Measurements from ENCODE around the gene CAMKK2.

DNA sequence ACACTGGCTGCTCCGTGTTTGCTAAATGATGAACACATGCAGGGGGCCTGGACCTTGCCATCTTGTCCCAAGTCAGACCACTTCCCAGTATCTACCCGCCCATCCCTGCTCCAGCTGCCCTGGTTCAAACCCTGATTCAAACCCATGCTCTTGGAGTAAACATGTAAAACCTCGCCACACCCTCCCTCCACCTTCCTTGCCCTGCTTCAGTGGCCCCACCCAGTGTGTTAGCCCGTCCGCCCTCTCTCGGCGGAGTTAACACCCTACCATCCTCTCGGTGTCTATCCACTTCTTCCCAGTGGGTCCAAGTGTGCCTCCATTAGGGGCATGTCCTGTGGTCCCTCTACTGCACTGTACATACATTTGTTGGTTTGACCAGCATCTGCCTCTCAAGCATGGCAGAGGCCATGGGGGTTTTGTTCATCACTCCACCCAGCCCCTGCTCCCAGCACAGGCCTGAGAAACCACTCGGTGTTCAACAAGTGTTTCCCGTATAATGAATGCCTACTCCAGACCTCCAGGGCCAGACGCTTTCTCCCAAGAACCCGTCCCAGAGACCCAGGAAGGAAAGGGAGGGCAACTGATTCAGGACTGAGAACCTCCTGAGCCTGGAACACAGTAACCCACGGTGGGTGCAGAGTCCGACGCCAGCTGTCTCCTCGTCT is 49.5 kb downstream of the CAMKK2 start:
- TF ChIP-seq, protein P1, sequence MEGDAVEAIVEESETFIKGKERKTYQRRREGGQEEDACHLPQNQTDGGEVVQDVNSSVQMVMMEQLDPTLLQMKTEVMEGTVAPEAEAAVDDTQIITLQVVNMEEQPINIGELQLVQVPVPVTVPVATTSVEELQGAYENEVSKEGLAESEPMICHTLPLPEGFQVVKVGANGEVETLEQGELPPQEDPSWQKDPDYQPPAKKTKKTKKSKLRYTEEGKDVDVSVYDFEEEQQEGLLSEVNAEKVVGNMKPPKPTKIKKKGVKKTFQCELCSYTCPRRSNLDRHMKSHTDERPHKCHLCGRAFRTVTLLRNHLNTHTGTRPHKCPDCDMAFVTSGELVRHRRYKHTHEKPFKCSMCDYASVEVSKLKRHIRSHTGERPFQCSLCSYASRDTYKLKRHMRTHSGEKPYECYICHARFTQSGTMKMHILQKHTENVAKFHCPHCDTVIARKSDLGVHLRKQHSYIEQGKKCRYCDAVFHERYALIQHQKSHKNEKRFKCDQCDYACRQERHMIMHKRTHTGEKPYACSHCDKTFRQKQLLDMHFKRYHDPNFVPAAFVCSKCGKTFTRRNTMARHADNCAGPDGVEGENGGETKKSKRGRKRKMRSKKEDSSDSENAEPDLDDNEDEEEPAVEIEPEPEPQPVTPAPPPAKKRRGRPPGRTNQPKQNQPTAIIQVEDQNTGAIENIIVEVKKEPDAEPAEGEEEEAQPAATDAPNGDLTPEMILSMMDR (IDR thresholded peaks at IDR 0.05; ENCODE audit: borderline replicate concordance, extremely low read depth, low read length, poor library complexity, severe bottlenecking) = no peak
- no peak for TF ChIP-seq EZH2 (IDR thresholded peaks at IDR 0.05; ENCODE audit: borderline replicate concordance, low read depth, low read length, severe bottlenecking)

Measured in DND-41 (cell line).